Mammary epithelial cell (primary cell): ENCODE data around the gene GNAS-AS1.

Experiments
- CTCF ChIP-seq, 2 donors: IDR thresholded peaks in 1 of 2; conservative IDR thresholded peaks in 1 of 2; 2 replicates each; pipeline ENCODE4 v1.5.1; 2011 to 2012; ENCODE audit warnings: inconsistent platforms in 2 of 2, low read length in 2 of 2, mild to moderate bottlenecking in 2 of 2, control low read depth in 1 of 2, low read depth in 1 of 2; ENCODE audit not compliant: insufficient read depth in 1 of 2; ENCODE audit errors: extremely low read depth in 1 of 2
- EZH2 ChIP-seq: IDR thresholded peaks from 2 replicates; pipeline ENCODE4 v1.6.1; 2012; ENCODE audit warnings: low read length, inconsistent platforms, borderline replicate concordance

DNA sequence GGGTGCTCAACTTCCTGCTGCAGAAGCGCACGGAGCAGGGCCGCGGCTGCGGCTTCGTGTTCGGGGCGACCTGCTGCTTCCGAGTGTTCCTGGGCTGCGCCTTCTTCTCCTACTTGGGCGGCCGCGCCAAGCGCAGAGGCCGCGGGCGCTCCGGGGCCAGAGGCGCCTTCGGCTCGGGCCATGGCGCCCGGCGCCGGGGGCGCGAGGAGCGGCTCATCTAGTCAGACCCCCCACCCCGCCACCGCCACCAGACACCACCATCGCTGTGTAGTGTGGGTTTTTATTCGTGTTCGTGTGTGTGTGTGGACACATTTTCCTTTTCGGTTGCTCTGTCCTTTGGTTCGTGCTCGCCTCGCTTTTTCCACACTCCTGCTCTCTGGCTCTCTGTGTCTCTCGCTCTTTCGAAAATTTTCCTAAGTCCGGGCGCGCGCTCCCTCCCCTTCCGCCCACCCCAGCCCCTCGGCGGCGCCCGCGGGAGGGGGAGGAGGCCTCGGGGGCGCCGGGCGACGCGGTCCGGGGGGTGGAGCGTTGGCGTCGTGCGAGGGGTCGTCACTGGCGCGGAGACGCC lies 39.9 kb upstream of the GNAS-AS1 start:
- no peak for TF ChIP-seq CTCF (conservative IDR thresholded peaks at IDR 0.05 in 1 of 2, IDR thresholded peaks at IDR 0.05 in 1 of 2; ENCODE audit: extremely low read depth in 1 of 2, insufficient read depth in 1 of 2, low read depth in 1 of 2, low read length in 2 of 2)
- no peak for TF ChIP-seq EZH2
